Trophoblast cell (in vitro differentiated cells and primary cell): ENCODE data around the gene CLEC16A.

Source experiments
- DNase-seq, 2 donors: peaks; one replicate each; pipeline ENCODE4 v3.0.0-alpha.2; 2016
- H2AFZ ChIP-seq: 2 replicates; pipeline ENCODE4 v1.6.1; 2013; ENCODE audit warnings: low read length, moderate library complexity, mild to moderate bottlenecking; ENCODE audit not compliant: insufficient read depth, poor library complexity
- H2AK5ac ChIP-seq: 2 replicates; pipeline ENCODE4 v1.6.1; 2013; ENCODE audit warnings: mild to moderate bottlenecking, low read length
- H2BK120ac ChIP-seq: 2 replicates; pipeline ENCODE4 v1.6.1; 2013; ENCODE audit warnings: low read length, mild to moderate bottlenecking, moderate library complexity; ENCODE audit not compliant: insufficient read depth, poor library complexity
- H2BK12ac ChIP-seq: 2 replicates; pipeline ENCODE4 v1.6.1; 2013; ENCODE audit warnings: mild to moderate bottlenecking, low read length, moderate library complexity
- H2BK5ac ChIP-seq: 2 replicates; pipeline ENCODE4 v1.6.1; 2013; ENCODE audit warnings: low read length, low read depth, moderate library complexity, mild to moderate bottlenecking; ENCODE audit not compliant: poor library complexity
- H3K14ac ChIP-seq: 2 replicates; pipeline ENCODE4 v1.6.1; 2013; ENCODE audit warnings: mild to moderate bottlenecking, low read length
- H3K18ac ChIP-seq: 2 replicates; pipeline ENCODE4 v1.6.1; 2013; ENCODE audit warnings: mild to moderate bottlenecking, low read length
- H3K23ac ChIP-seq: 2 replicates; pipeline ENCODE4 v1.6.1; 2013; ENCODE audit warnings: low read length
- H3K27ac ChIP-seq: 2 replicates; pipeline ENCODE4 v1.5.1; 2013; ENCODE audit warnings: low read depth, mild to moderate bottlenecking, inconsistent platforms, low read length, moderate library complexity
- H3K27me3 ChIP-seq: 2 replicates; pipeline ENCODE4 v1.6.1; 2013; ENCODE audit warnings: inconsistent platforms, mild to moderate bottlenecking, low read length, moderate library complexity; ENCODE audit not compliant: insufficient read depth
- H3K36me3 ChIP-seq, 2 experiments: 1 replicate in 1 of 2; 2 replicates in 1 of 2; pipeline ENCODE4 v1.6.1; 2013; ENCODE audit warnings: low read length in 2 of 2, mild to moderate bottlenecking in 2 of 2, moderate library complexity in 1 of 2; ENCODE audit not compliant: insufficient read depth in 2 of 2, control insufficient read depth in 1 of 2
- H3K4ac ChIP-seq: 2 replicates; pipeline ENCODE4 v1.6.1; 2013; ENCODE audit warnings: low read depth, mild to moderate bottlenecking, low read length, moderate library complexity
- H3K4me1 ChIP-seq, 2 experiments: 1 replicate in 1 of 2; 2 replicates in 1 of 2; pipeline ENCODE4 v1.6.1; 2013; ENCODE audit warnings: low read length in 2 of 2, mild to moderate bottlenecking in 2 of 2, moderate library complexity in 1 of 2; ENCODE audit not compliant: insufficient read depth in 2 of 2, control insufficient read depth in 1 of 2
- H3K4me2 ChIP-seq: 2 replicates; pipeline ENCODE4 v1.6.1; 2013; ENCODE audit warnings: inconsistent platforms, mild to moderate bottlenecking, low read length, moderate library complexity
- H3K4me3 ChIP-seq: 2 replicates; pipeline ENCODE4 v1.5.1; 2013; ENCODE audit warnings: mild to moderate bottlenecking, low read depth, low read length, inconsistent platforms
- H3K79me1 ChIP-seq: one replicate; pipeline ENCODE4 v1.6.1; 2013; ENCODE audit warnings: low read length
- H3K79me2 ChIP-seq: 2 replicates; pipeline ENCODE4 v1.6.1; 2013; ENCODE audit warnings: low read length, mild to moderate bottlenecking; ENCODE audit not compliant: control insufficient read depth, insufficient read depth, poor library complexity
- H3K9ac ChIP-seq: 2 replicates; pipeline ENCODE4 v1.6.1; 2013; ENCODE audit warnings: mild to moderate bottlenecking, low read length
- H3K9me3 ChIP-seq: 2 replicates; pipeline ENCODE4 v1.6.1; 2013; ENCODE audit warnings: low read depth, mild to moderate bottlenecking, control low read depth, inconsistent platforms, low read length; ENCODE audit not compliant: insufficient read depth
- H4K12ac ChIP-seq: 2 replicates; pipeline ENCODE4 v1.6.1; 2013; ENCODE audit warnings: low read depth, mild to moderate bottlenecking, low read length, moderate library complexity
- H4K8ac ChIP-seq: 2 replicates; pipeline ENCODE4 v1.6.1; 2013; ENCODE audit warnings: low read depth, mild to moderate bottlenecking, low read length, moderate library complexity
- H4K91ac ChIP-seq: one replicate; pipeline ENCODE4 v1.6.1; 2013; ENCODE audit warnings: low read depth, mild to moderate bottlenecking, low read length, moderate library complexity
- WGBS: extraction: QIAGEN DNeasy Blood & Tissue Kit; methylation state at CpG from one replicate; pipeline ENCODE4 v1.1.7; 2013; ENCODE audit warnings: missing lambda C conversion rate; ENCODE audit not compliant: insufficient read length, insufficient coverage; ENCODE audit errors: extremely low coverage; 5-methylcytosine and 5-hydroxymethylcytosine counted together

Gene CLEC16A

GRCh38 chr16:10907757-10908045 is 36.7 kb upstream of the CLEC16A start:
- Histone ChIP-seq H2BK120ac (no peak overlapping the region), H3K79me1 (no peaks in the 10 kb centered on the region), H3K14ac (no peak overlapping the region), H4K8ac (no peak overlapping the region), H3K18ac (no peak overlapping the region), H4K12ac (no peak overlapping the region), H2BK5ac (no peak overlapping the region), H3K27me3 (no peaks in the 10 kb centered on the region), H3K23ac (no peak overlapping the region), H3K9me3 (peaks cover 3% of the 10 kb centered on the region), H3K9ac (no peak overlapping the region), H4K91ac (no peak overlapping the region), H3K36me3 (no peaks in the 10 kb centered on the region), H2AFZ (no peak overlapping the region), H3K4ac (no peak overlapping the region), H3K27ac (no peak overlapping the region), H3K4me3 (peak overlapping the region; percentile 25), H2BK12ac (no peak overlapping the region), H2AK5ac (no peak overlapping the region), H3K4me2 (no peak overlapping the region), H3K79me2 (no peaks in the 10 kb centered on the region), H3K4me1 (no peaks in the 10 kb centered on the region)
- WGBS, result no CpG with 5 or more reads among the region's 21 CpGs
- no peak for DNase-seq

- Histone ChIP-seq H2AK5ac (no peak overlapping the region), H2AFZ (no peak overlapping the region), H3K18ac (no peak overlapping the region), H4K91ac (no peak overlapping the region), H3K14ac (no peak overlapping the region), H3K9me3 (peaks cover 2% of the 10 kb centered on the region), H2BK5ac (no peak overlapping the region), H3K9ac (no peak overlapping the region), H2BK120ac (no peak overlapping the region), H3K23ac (no peak overlapping the region), H3K4me2 (no peak overlapping the region), H4K8ac (no peak overlapping the region), H3K79me2 (no peaks in the 10 kb centered on the region), H3K27ac (no peak overlapping the region), H4K12ac (no peak overlapping the region), H2BK12ac (no peak overlapping the region), H3K27me3 (no peaks in the 10 kb centered on the region), H3K36me3 (no peaks in the 10 kb centered on the region), H3K4me3 (no peak overlapping the region), H3K79me1 (no peaks in the 10 kb centered on the region), H3K4ac (no peak overlapping the region), H3K4me1 (no peaks in the 10 kb centered on the region)
- DNase-seq, result no peak
Measured at GRCh38 chr16:10911267-10911666, 33.1 kb upstream of the CLEC16A start.

GRCh38 chr16:10916534-10916933 is 27.8 kb upstream of the CLEC16A start:
- Histone ChIP-seq H3K4ac (no peak overlapping the region), H3K4me1 (no peaks in the 10 kb centered on the region), H2AFZ (no peak overlapping the region), H3K9me3 (no peaks in the 10 kb centered on the region), H3K36me3 (no peaks in the 10 kb centered on the region), H2BK120ac (no peak overlapping the region), H2AK5ac (no peak overlapping the region), H3K9ac (no peak overlapping the region), H3K79me1 (no peaks in the 10 kb centered on the region), H4K91ac (no peak overlapping the region), H3K79me2 (no peaks in the 10 kb centered on the region), H2BK12ac (no peak overlapping the region), H3K4me2 (no peak overlapping the region), H3K27me3 (no peaks in the 10 kb centered on the region), H3K4me3 (no peak overlapping the region), H4K8ac (no peak overlapping the region), H3K27ac (no peak overlapping the region), H2BK5ac (no peak overlapping the region), H3K18ac (no peak overlapping the region), H3K14ac (no peak overlapping the region), H3K23ac (no peak overlapping the region), H4K12ac (no peak overlapping the region)
- DNase-seq, result no peak
- WGBS, result 100% methylated on average over 1 of the region's 3 CpGs

- Histone ChIP-seq H2BK5ac (no peak overlapping the region), H4K8ac (no peak overlapping the region), H4K12ac (no peak overlapping the region), H3K9me3 (no peaks in the 10 kb centered on the region), H2BK120ac (no peak overlapping the region), H3K4me1 (no peaks in the 10 kb centered on the region), H2AK5ac (no peak overlapping the region), H3K23ac (no peak overlapping the region), H3K27ac (no peak overlapping the region), H3K4me3 (no peak overlapping the region), H3K36me3 (no peaks in the 10 kb centered on the region), H3K79me1 (no peaks in the 10 kb centered on the region), H2BK12ac (no peak overlapping the region), H3K4me2 (no peak overlapping the region), H4K91ac (no peak overlapping the region), H3K4ac (no peak overlapping the region), H3K18ac (no peak overlapping the region), H3K27me3 (no peaks in the 10 kb centered on the region), H3K14ac (no peak overlapping the region), H3K79me2 (no peaks in the 10 kb centered on the region), H3K9ac (no peak overlapping the region), H2AFZ (no peak overlapping the region)
- DNase-seq, result peak; percentile 91 to 98
- WGBS, result no CpG with 5 or more reads among the region's 21 CpGs
Measured at GRCh38 chr16:10918294-10919002, 25.9 kb upstream of the CLEC16A start.
